K562 (cell line): ENCODE data around the gene RASGRP4. TPM values are rescaled to one million over a fixed set of nuclear protein-coding genes. Genes with fewer than 3 reads are reported as not detected.

Experiments used
- AFF4 ChIP-seq: sonication (generic); formaldehyde crosslinking; IDR thresholded peaks from 2 replicates; pipeline ENCODE4 v1.8.0; 2023; ENCODE audit warnings: mild to moderate bottlenecking, missing genetic modification reagents
- BRF1 ChIP-seq: IDR thresholded peaks from 3 replicates; pipeline ENCODE4 v1.6.1; 2011; ENCODE audit warnings: borderline replicate concordance, mild to moderate bottlenecking; ENCODE audit not compliant: insufficient read length; ENCODE audit errors: extremely low read depth
- CCAR2 ChIP-seq: fragments of 200-400 bp; formaldehyde crosslinking; IDR thresholded peaks from 2 replicates; pipeline ENCODE4 v1.6.1; 2017; ENCODE audit warnings: mild to moderate bottlenecking, low read depth, low read length
- CCNT2 ChIP-seq: IDR thresholded peaks from 2 replicates; pipeline ENCODE4 v1.6.1; 2011; ENCODE audit warnings: borderline replicate concordance, low read depth, mild to moderate bottlenecking, moderate library complexity, mixed read lengths, low read length; ENCODE audit not compliant: insufficient read length; ENCODE audit errors: extremely low read depth
- CHAMP1 ChIP-seq: fragments of 450-650 bp; IDR thresholded peaks from 2 replicates; pipeline ENCODE4 v1.6.1; 2016; ENCODE audit warnings: mild to moderate bottlenecking
- DACH1 ChIP-seq: fragments of 450-650 bp; IDR thresholded peaks from 2 replicates; pipeline ENCODE4 v1.6.1; 2018; ENCODE audit not compliant: partially characterized antibody
- FOXA1 ChIP-seq: fragments of 450-650 bp; IDR thresholded peaks from 2 replicates; pipeline ENCODE4 v1.6.1; 2016; ENCODE audit warnings: mild to moderate bottlenecking, borderline replicate concordance
- FOXP1 ChIP-seq: sonication (generic); formaldehyde crosslinking; IDR thresholded peaks from 2 replicates; pipeline ENCODE4 v1.8.0; 2022; ENCODE audit warnings: mild to moderate bottlenecking, missing genetic modification reagents
- HBP1 ChIP-seq: fragments of 450-650 bp; formaldehyde crosslinking; IDR thresholded peaks from 2 replicates; pipeline ENCODE4 v1.4.0; 2022; ENCODE audit warnings: missing genetic modification characterization
- HDAC6 ChIP-seq: IDR thresholded peaks from 2 replicates; pipeline ENCODE4 v1.6.1; 2012; ENCODE audit warnings: low read depth, mild to moderate bottlenecking, control low read depth, inconsistent platforms, low read length, moderate library complexity
- HNRNPL ChIP-seq: fragments of 200-400 bp; formaldehyde crosslinking; IDR thresholded peaks from 2 replicates; pipeline ENCODE4 v1.6.1; 2017; ENCODE audit warnings: low read depth, mild to moderate bottlenecking, low read length
- KLF13 ChIP-seq: fragments of 450-650 bp; IDR thresholded peaks from 2 replicates; pipeline ENCODE4 v1.6.1; 2016; ENCODE audit warnings: missing genetic modification characterization, low read depth, mild to moderate bottlenecking, missing compliant biosample characterization, moderate library complexity, borderline replicate concordance
- OTX1 ChIP-seq: fragments of 450-650 bp; formaldehyde crosslinking; IDR thresholded peaks from 2 replicates; pipeline ENCODE4 v1.4.0; 2022; ENCODE audit warnings: mild to moderate bottlenecking
- SIX5 ChIP-seq, 2 experiments: IDR thresholded peaks; 2 replicates each; pipeline ENCODE4 v1.6.1; 2011; ENCODE audit warnings: low read length in 2 of 2, borderline replicate concordance in 1 of 2, low read depth in 1 of 2, mild to moderate bottlenecking in 1 of 2, moderate library complexity in 1 of 2; ENCODE audit not compliant: insufficient read depth in 1 of 2
- TSHZ1 ChIP-seq: fragments of 250-450 bp; sonication (Bioruptor Pico); IDR thresholded peaks from 2 replicates; pipeline ENCODE4 v1.4.0; 2020; ENCODE audit warnings: mild to moderate bottlenecking, moderate library complexity
- ZNF561 ChIP-seq: fragments of 450-650 bp; formaldehyde crosslinking; conservative IDR thresholded peaks from 2 replicates; pipeline ENCODE4 v1.4.0; 2020; ENCODE audit warnings: mild to moderate bottlenecking, moderate library complexity
- polyA plus RNA-seq, 8 experiments: library from polyadenylated mRNA; depleted of rRNA in 4 of 8; stranded (reverse) in 5 of 8; unstranded in 3 of 8; fragments of >200 nt; fragmentation: Nextera tagmentation in 2 of 8; fragmentation: Illumina TruSeq in 1 of 8; extraction: Ambion mirVana in 2 of 8; extraction: Trizol in 1 of 8; gene quantifications; 2 replicates each; pipeline versions ENCODE4 v1.2.1 to v1.2.3, GENCODE V29; 2011 to 2014; ENCODE audit warnings: inconsistent platforms in 1 of 8, missing spikeins in 1 of 8
- total RNA-seq, 7 experiments: library from RNA; depleted of rRNA in 6 of 7; stranded (reverse); fragments of >200 nt in 6 of 7; fragmentation: Illumina TruSeq in 2 of 7; extraction: Trizol in 2 of 7; gene quantifications; 2 replicates each; pipeline versions ENCODE4 v1.2.1 to v1.2.3, GENCODE V29; 2011 to 2021; ENCODE audit warnings: low replicate concordance in 1 of 7

The RASGRP4 gene
- total and polyA plus RNA-seq, 9 of the 15 experiments (the other 6 are each of a cell fraction or from before 2014, with no cell fraction given), result 0.39 to 4.6 (median 3.8) TPM

- no peak for TF ChIP-seq CHAMP1
- no peak for TF ChIP-seq CCNT2
- no peak for TF ChIP-seq TSHZ1 (CRISPR knock-in tag)
- TF ChIP-seq FOXA1, result no peak
- no peak for TF ChIP-seq CCAR2
- no peak for TF ChIP-seq HDAC6
- TF ChIP-seq DACH1, result no peak
- TF ChIP-seq FOXP1, result no peak
- TF ChIP-seq AFF4, result no peak
- no peak for TF ChIP-seq OTX1
- no peak for TF ChIP-seq BRF1
- no peak for TF ChIP-seq ZNF561
- no peak for TF ChIP-seq KLF13 (tag)
- no peak for TF ChIP-seq SIX5 (IDR thresholded peaks at IDR 0.05; ENCODE audit: borderline replicate concordance in 1 of 2, insufficient read depth in 1 of 2, low read depth in 1 of 2, low read length in 2 of 2)
- no peak for TF ChIP-seq HNRNPL
- no peak for TF ChIP-seq HBP1 (CRISPR knock-in tag)
Measured at GRCh38 chr19:38370299-38370698, 55.7 kb downstream of the RASGRP4 start (continued).
